Measurements from ENCODE around the gene SPATA21.
"Not testable (repeated sequence)": the region's sequence is repeated elsewhere in the genome, so short reads cannot be mapped to it uniquely, and the experiment has no call there.

SPATA21 gene

GRCh38 chr1:16436946-16437474 lies at the start of gene SPATA21:
SPATA21 (minus strand) TSS chr1:16437424; CDS start chr1:16431371, 6,053 bp downstream.
- DNase-seq: no peak

GRCh38 chr1:16487011-16487410 lies 49.8 kb upstream of the SPATA21 start:
- DNase-seq: not testable (repeated sequence)

GRCh38 chr1:16486316-16486715 lies 49.1 kb upstream of the SPATA21 start:
- DNase-seq: not testable (repeated sequence)

GRCh38 chr1:16484931-16485330 lies 47.7 kb upstream of the SPATA21 start:
- no peak for DNase-seq

GRCh38 chr1:16484501-16484835 lies 47.2 kb upstream of the SPATA21 start:
- no peak for DNase-seq

GRCh38 chr1:16483639-16484500 lies 46.6 kb upstream of the SPATA21 start:
- not testable (repeated sequence) for DNase-seq

- not testable (repeated sequence) for DNase-seq
These were observed 45.9 kb upstream of the SPATA21 start for GRCh38 chr1:16483146-16483545.

GRCh38 chr1:16478091-16478490 lies 40.9 kb upstream of the SPATA21 start:
- no peak for DNase-seq

- not testable (repeated sequence) for DNase-seq
These were observed 38.8 kb upstream of the SPATA21 start for GRCh38 chr1:16475771-16476770.

- DNase-seq: not testable (repeated sequence)
These were observed 37.7 kb upstream of the SPATA21 start for GRCh38 chr1:16474891-16475290.

- no peak for DNase-seq
These were observed 37.1 kb upstream of the SPATA21 start for GRCh38 chr1:16474166-16474800.

GRCh38 chr1:16468558-16468957 lies 31.3 kb upstream of the SPATA21 start:
- DNase-seq: no peak

GRCh38 chr1:16464917-16465625 lies 27.8 kb upstream of the SPATA21 start:
- no peak for DNase-seq

GRCh38 chr1:16462773-16463330 lies 25.6 kb upstream of the SPATA21 start:
- no peak for DNase-seq

GRCh38 chr1:16461681-16462080 lies 24.5 kb upstream of the SPATA21 start:
- DNase-seq: no peak

- DNase-seq: no peak
These were observed 22.2 kb upstream of the SPATA21 start for GRCh38 chr1:16459352-16459925.

GRCh38 chr1:16458831-16459230 lies 21.6 kb upstream of the SPATA21 start:
- DNase-seq: no peak

GRCh38 chr1:16456151-16456550 lies 18.9 kb upstream of the SPATA21 start:
- not testable (repeated sequence) for DNase-seq

- not testable (repeated sequence) for DNase-seq
These were observed 17.7 kb upstream of the SPATA21 start for GRCh38 chr1:16454909-16455308.

- no peak for DNase-seq
These were observed 14.8 kb upstream of the SPATA21 start for GRCh38 chr1:16451841-16452528.
